Ascending aorta (tissue), 2 donors: ENCODE measurements around the gene C19orf25. TPM values are rescaled to one million over a fixed set of nuclear protein-coding genes. Genes with fewer than 3 reads are reported as not detected.

ENCODE experiments used
- DNase-seq, 2 donors: peaks; one replicate each; pipeline ENCODE4 v3.0.0-alpha.2; 2019; ENCODE audit warnings: low spot score in 2 of 2
- H3K27ac ChIP-seq, 2 donors: fragments of 200-600 bp; sonication (generic); one replicate each; pipeline ENCODE4 v1.5.1; 2016 to 2017; ENCODE audit warnings: mild to moderate bottlenecking in 1 of 2
- H3K27me3 ChIP-seq: fragments of 200-600 bp; sonication (generic); one replicate; pipeline ENCODE4 v1.5.1; 2017
- H3K36me3 ChIP-seq, 2 donors: fragments of 200-600 bp; sonication (generic); one replicate each; pipeline ENCODE4 v1.5.1; 2016
- H3K4me1 ChIP-seq, 2 donors: fragments of 200-600 bp; sonication (generic); one replicate each; pipeline ENCODE4 v1.5.1; 2016 to 2017; ENCODE audit warnings: mild to moderate bottlenecking in 1 of 2
- H3K4me3 ChIP-seq, 2 donors: fragments of 200-600 bp; sonication (generic); one replicate each; pipeline ENCODE4 v1.5.1; 2016 to 2017; ENCODE audit warnings: mild to moderate bottlenecking in 1 of 2
- H3K9me3 ChIP-seq, 2 donors: fragments of 200-600 bp; sonication (generic); one replicate each; pipeline ENCODE4 v1.5.1; 2016
- intact Hi-C: fragments of 100-400 bp; cut with DNase I; formaldehyde crosslinking; loops from one replicate; pipeline ENCODE4 v1.15.1; 2023
- total RNA-seq: library from RNA; depleted of rRNA; stranded (reverse); fragments of >200 nt; gene quantifications from one replicate; pipeline ENCODE4 v1.1.0, GENCODE V29; 2016
- TF ChIP-seq, protein P1 (sequence below), 3 experiments: fragments of 200-600 bp in 2 of 3; fragments of 450-650 bp in 1 of 3; sonication (generic) in 2 of 3; IDR thresholded peaks; one replicate each; pipeline ENCODE4 v1.5.1; 2016 to 2019; ENCODE audit warnings: antibody characterized with exemption in 3 of 3, mild to moderate bottlenecking in 1 of 3, moderate library complexity in 1 of 3

Gene C19orf25
- total RNA-seq, 1 donor from 2014 or later, result 32.7 TPM

DNA sequence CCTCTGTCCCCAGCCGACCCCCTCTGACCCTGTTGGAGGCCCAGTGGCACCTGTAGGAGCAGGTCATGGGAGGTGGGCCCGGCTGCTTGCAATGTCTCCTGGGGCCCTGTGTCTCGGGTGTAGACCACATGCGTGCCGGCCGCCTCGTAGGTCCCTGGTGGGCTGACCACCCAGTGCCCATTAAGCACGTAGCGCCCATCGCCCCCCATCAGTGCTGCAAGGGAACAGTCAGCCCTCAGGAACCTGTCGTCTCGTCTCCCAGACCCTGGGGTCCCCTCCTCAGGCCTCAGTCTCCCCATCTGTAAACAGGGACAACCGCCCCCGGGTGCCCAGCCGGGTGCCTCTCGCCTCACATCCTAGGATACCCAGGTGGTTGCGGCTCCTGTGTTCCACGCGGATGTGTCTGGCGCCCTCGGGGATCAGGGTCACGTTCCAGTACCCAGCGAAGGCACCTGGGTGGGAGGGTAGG lies 28.2 kb upstream of the C19orf25 start:
- intact Hi-C loops, result loop anchor here (1.0 kb wide), 1 partner anchor 17 kb away; the partner anchor contains the start of gene PCSK4
- TF ChIP-seq, protein P1, sequence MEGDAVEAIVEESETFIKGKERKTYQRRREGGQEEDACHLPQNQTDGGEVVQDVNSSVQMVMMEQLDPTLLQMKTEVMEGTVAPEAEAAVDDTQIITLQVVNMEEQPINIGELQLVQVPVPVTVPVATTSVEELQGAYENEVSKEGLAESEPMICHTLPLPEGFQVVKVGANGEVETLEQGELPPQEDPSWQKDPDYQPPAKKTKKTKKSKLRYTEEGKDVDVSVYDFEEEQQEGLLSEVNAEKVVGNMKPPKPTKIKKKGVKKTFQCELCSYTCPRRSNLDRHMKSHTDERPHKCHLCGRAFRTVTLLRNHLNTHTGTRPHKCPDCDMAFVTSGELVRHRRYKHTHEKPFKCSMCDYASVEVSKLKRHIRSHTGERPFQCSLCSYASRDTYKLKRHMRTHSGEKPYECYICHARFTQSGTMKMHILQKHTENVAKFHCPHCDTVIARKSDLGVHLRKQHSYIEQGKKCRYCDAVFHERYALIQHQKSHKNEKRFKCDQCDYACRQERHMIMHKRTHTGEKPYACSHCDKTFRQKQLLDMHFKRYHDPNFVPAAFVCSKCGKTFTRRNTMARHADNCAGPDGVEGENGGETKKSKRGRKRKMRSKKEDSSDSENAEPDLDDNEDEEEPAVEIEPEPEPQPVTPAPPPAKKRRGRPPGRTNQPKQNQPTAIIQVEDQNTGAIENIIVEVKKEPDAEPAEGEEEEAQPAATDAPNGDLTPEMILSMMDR (IDR thresholded peaks at IDR 0.05), result no peak

DNA sequence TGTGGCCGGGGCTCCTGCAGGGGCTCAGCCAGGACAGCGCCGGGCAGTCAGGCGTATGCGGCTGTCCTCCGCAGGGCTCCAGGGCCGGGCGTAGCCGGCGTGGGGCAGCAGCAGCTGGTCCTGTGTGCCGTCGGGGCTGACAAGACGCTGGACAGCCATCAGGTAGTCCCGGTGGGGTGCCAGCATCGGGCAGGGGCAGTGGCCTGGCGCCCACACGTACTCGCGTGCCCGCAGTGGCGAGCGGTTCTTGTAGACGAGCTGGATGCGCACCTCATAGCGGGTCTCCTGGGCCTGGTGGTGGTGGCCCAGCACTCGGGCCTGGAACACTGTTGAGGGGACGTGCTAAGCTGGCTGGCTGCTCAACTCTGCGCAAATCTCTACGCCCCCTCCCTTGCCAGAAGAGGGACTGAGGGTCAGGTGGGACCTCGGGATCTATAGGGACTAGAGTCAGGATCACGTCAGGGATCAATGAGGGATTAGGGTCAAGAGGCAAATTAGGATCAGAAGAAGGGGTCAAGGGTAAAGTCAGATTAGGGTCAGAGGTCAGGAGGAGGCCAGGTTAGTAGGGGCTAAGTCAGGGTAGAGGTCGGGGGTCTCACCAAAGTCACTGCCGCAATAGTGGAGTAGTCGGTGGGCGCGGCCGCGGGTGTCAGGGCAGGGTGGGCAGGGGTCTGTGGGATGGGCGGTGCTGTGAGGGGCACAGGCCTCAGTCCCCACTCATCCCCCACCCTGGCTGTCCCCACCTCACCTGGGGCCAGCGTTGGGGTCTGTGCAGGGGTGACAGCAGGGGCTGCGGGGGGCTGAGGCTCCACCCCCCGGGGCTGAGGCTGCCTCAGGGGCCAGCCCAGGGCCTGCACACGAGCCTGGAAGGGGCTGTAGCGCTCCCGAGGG lies 27.2 kb upstream of the C19orf25 start:
- Histone ChIP-seq H3K36me3 (no peaks in the 10 kb centered on the region), H3K4me3 (no peak overlapping the region), H3K4me1 (peaks cover 0 to 13% of the 10 kb centered on the region in 2 donors), H3K9me3 (no peaks in the 10 kb centered on the region), H3K27me3 (peaks cover 13% of the 10 kb centered on the region), H3K27ac (no peak overlapping the region)
- DNase-seq, result no peak
- intact Hi-C loops, result no loop called here
- TF ChIP-seq, protein P1 (IDR thresholded peaks at IDR 0.05), result no peak

More for the DNA sequence above, 28.2 kb upstream of the C19orf25 start:
- no peaks in the 10 kb centered on the region for H3K36me3 ChIP-seq
- DNase-seq, result no peak
- peaks cover 0 to 13% of the 10 kb centered on the region in 2 donors for H3K4me1 ChIP-seq
- H3K27ac ChIP-seq, result peak overlapping the region; percentile 83 to 96
- peaks cover 13% of the 10 kb centered on the region for H3K27me3 ChIP-seq
- no peaks in the 10 kb centered on the region for H3K9me3 ChIP-seq
- peak overlapping the region in 1 of 2 donors; percentile 66 for H3K4me3 ChIP-seq

DNA sequence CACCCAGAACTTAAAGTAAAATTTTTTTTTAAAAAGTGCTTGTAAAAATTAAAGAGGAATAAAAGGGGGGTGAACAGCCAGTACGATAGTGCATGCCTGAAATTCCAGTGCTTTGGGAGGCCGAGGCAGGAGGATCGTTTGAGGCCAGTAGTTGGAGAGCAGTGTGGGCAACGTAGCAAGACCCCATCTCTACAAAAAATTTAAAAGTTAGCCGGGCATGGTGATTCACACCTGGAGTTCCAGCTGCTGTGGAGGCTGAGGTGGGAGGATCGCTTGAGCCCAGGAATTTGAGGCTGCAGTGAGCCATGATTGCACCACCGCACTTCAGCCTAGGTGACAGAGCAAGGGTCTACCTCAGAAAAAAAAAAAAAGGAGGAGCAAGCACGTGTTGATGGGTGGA lies 26.0 kb upstream of the C19orf25 start:
- intact Hi-C loops, result no loop called here
- no peak for DNase-seq
- TF ChIP-seq, protein P1 (IDR thresholded peaks at IDR 0.05), result no peak
- Histone ChIP-seq H3K27ac (no peak overlapping the region), H3K9me3 (no peaks in the 10 kb centered on the region), H3K4me3 (no peak overlapping the region), H3K36me3 (no peaks in the 10 kb centered on the region), H3K27me3 (peaks cover 13% of the 10 kb centered on the region), H3K4me1 (peaks cover 0 to 13% of the 10 kb centered on the region in 2 donors)

DNA sequence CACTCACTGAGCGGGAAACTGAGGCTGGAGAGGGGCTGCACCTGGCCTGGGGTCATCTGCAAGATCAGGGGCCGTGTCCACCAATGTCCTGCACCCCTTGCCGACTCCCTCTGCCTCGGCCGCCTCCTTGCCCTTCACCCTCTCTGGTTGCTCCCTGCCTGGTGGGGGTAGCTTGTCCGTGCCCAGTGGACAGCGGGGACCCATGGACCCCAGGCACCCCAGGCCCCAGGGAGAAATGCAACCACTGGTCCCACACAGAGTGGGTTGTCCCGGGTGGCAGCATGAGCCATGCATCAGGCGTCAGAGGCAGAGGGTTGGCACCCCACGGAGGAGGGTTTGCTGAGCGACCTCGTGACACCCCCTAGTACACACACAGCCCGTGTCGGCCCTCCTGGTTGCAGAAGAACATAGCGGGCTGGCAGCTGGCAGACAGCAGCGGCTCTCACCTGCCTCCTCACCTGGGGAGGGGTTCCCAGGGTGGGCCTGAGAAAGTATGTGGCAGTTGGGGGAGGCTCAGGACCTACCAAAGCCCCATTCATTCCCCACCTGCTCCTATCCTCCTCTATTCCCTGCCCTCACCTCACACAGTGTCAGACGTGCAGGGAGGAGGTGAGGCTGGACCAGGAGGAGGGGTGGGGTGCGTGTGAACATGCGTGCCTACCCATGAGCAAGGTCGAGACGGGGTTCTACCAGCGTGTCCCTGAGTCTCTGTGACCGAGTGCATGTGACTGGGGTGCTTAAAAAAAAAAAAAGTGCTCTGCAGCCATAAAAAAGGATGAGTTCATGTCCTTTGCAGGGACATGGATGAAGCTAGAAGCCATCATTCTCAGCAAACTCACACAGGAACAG lies 25.1 kb upstream of the C19orf25 start:
- Histone ChIP-seq H3K36me3 (no peaks in the 10 kb centered on the region), H3K4me3 (no peak overlapping the region), H3K4me1 (peaks cover 0 to 13% of the 10 kb centered on the region in 2 donors), H3K9me3 (no peaks in the 10 kb centered on the region), H3K27me3 (peaks cover 13% of the 10 kb centered on the region), H3K27ac (no peak overlapping the region)
- no peak for DNase-seq
- intact Hi-C loops, result no loop called here
- TF ChIP-seq, protein P1 (IDR thresholded peaks at IDR 0.05), result no peak

DNA sequence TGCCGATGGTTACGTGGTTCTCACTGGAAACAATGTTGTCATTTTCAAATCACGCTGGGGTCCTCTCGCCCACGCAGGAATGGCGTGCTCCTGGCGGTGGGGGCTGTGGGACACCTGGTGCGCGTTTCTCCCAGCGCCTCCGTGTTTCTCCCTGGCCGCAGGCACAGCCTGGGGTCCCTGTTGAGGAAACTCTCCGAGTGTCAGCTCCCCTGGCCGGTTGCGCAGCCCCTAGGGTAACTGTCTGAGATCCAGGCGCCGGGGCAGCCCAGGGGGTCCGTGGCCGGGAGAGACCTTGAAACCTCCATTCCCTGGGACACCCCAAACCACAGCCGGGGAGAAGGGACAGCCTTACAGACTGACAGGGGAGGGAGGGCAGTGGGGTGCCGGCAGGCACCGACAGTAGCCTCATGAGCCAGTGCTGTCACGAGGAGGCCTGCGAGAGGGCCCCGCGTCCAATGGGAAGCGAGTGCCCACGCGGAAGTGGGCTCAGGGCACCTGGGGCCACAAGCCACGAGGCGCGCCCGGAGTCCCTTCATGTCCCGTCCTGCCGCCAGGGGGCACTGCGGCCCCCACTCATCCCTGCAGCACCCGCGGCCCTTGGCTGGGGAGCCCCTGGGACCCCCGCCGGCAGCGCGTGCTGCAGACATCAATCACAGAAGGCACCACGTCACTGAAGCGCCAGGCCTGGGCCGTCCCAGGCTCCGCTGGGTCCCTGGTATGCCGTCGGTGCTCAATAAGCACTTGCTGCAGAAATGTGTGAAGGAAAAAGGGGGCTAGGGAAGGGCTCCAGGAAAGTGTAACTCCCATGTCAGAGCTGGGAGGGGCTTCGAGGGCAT lies 24.3 kb upstream of the C19orf25 start:
- peak in 1 of 2 donors; percentile 72 for DNase-seq
- no peak overlapping the region for H3K27ac ChIP-seq
- no peaks in the 10 kb centered on the region for H3K36me3 ChIP-seq
- H3K4me1 ChIP-seq, result peaks cover 0 to 10% of the 10 kb centered on the region in 2 donors
- intact Hi-C loops, result no loop called here
- no peak overlapping the region for H3K4me3 ChIP-seq
- TF ChIP-seq, protein P1 (IDR thresholded peaks at IDR 0.05), result peak; percentile 73 to 76 (median 75)
- no peaks in the 10 kb centered on the region for H3K9me3 ChIP-seq
- H3K27me3 ChIP-seq, result peaks cover 13% of the 10 kb centered on the region
